ENCODE measurements around the gene SAXO2.
"Not testable (repeated sequence)": the region's sequence is repeated elsewhere in the genome, so short reads cannot be mapped to it uniquely, and the experiment has no call there.

SAXO2 gene

DNA sequence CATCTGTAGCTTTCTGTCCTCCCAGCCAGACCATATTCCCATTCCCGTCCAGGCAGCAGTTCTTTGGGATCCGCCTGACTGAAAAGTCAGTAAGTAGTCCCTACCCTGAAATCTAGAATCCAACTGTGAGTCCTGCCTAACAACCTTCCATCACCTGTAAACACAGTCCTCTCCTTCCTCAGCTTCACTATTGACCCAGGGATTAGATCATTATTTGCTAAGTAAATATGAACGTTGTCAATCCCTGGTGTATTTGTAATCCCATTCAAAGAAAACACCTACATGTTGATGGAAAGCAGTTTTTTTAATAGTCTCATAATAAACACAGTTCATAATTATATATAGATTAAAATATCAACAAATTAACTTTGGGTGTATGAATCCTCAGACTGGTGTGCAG is 732 bp downstream of the SAXO2 start:
- no peaks in the 10 kb centered on the region for H3K9me3 Mint-ChIP-seq
- peaks cover 28% of the 10 kb centered on the region for H3K4me1 Mint-ChIP-seq
- no peaks in the 10 kb centered on the region for H3K27me3 Mint-ChIP-seq
- peak overlapping the region; percentile 94 for H3K27ac Mint-ChIP-seq
- H3K4me3 Mint-ChIP-seq: peak overlapping the region; percentile 95
- H3K36me3 Mint-ChIP-seq: peaks cover 6% of the 10 kb centered on the region
- DNase-seq (ENCODE audit: low spot score in 2 of 2) (no peak), ATAC-seq (ENCODE audit: low read depth) (no peak)

DNA sequence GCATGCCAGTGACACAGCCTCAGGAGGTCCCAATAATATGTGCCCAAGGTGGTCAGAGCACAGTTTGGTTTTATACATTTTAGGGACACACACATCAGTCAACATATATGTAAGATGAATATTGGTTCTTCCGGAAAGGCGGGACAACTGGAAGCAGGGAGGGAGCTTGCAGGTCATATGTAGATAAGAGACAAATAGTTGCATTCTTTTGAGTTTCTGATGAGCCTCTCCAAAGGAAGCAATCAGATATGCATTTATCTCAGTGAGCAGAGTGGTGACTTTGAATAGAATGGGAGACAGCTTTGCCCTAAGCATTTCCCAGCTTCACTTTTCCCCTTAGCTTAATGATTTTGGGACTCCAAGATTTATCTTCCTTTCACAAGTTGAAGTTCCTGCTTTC is 4.5 kb downstream of the SAXO2 start:
- ATAC-seq (ENCODE audit: low read depth); H3K4me3 Mint-ChIP-seq; H3K27ac Mint-ChIP-seq; DNase-seq (ENCODE audit: low spot score in 2 of 2); H3K27me3 Mint-ChIP-seq; H3K9me3 Mint-ChIP-seq; H3K36me3 Mint-ChIP-seq: not testable (repeated sequence)
- peaks cover 14% of the 10 kb centered on the region for H3K4me1 Mint-ChIP-seq

DNA sequence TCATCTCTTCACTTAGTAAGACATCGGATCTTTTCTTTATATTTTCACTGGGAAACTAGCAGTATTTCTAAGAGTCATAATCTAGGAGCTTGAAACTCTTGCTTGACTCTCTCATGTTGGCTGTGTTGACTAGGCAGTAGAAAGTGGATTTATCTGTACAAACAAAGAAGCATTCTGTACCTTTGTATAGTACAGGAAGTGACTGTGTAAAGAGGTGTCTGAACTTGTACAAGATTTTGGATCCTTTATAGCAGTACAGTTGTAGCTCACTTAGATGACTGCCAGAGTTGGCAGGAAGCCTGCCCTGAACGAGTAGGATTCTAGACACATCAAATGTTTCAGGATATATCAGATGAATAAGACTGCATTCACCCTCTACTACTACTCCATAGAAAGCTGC is 5.8 kb downstream of the SAXO2 start:
- not testable (repeated sequence) for H3K9me3 Mint-ChIP-seq; DNase-seq (ENCODE audit: low spot score in 2 of 2); H3K27me3 Mint-ChIP-seq; H3K27ac Mint-ChIP-seq; H3K4me3 Mint-ChIP-seq; H3K36me3 Mint-ChIP-seq; ATAC-seq (ENCODE audit: low read depth); H3K4me1 Mint-ChIP-seq

DNA sequence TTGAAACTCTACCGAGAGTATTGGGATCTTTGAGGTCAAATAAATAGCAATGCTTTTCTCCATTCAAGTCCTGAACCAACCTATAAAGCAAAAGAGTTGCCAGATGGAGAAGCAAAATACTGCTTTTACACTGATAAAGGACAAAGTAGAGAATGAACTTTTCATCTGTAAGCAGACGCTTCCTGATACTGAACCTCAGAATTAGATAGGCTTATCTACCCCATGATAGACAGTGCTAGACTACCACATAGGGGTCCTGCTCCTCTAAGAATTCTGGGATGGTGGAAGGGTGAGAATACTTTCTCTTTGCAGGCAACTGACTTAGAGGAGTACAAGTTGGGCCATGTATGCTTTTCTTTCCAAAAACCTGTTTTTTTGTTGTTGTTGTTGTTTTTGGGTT is 9.5 kb downstream of the SAXO2 start:
- no peak for DNase-seq (ENCODE audit: low spot score in 2 of 2)
- Mint-ChIP-seq H3K9me3 (no peaks in the 10 kb centered on the region), H3K27ac (no peak overlapping the region), H3K4me3 (no peak overlapping the region), H3K4me1 (peaks cover under 1% of the 10 kb centered on the region), H3K36me3 (peaks cover 8% of the 10 kb centered on the region), H3K27me3 (no peaks in the 10 kb centered on the region)
- no peak for ATAC-seq (ENCODE audit: low read depth)

DNA sequence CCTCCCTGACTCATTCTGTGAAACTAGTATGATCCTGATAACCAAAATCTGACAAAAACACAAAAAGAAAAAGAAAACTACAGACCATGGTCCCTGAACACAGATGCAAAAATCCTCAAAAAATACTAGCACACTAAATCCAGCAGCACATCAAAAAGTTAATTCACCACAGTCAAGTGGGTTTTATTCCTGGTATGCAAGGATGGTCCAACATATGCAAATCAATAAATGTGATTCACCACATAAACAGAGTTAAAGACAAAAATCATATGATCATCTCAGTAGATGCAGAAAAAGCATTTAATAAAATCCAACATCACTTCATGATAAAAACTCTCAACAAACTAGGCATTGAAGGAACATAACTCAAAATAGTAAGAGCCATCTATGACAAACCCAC is 12.8 kb downstream of the SAXO2 start:
- Mint-ChIP-seq H3K27me3 (no peaks in the 10 kb centered on the region), H3K27ac (no peak overlapping the region), H3K4me3 (no peak overlapping the region), H3K36me3 (peaks cover 8% of the 10 kb centered on the region), H3K4me1 (no peaks in the 10 kb centered on the region), H3K9me3 (no peaks in the 10 kb centered on the region)
- ATAC-seq (ENCODE audit: low read depth) (no peak), DNase-seq (ENCODE audit: low spot score in 2 of 2) (no peak)

DNA sequence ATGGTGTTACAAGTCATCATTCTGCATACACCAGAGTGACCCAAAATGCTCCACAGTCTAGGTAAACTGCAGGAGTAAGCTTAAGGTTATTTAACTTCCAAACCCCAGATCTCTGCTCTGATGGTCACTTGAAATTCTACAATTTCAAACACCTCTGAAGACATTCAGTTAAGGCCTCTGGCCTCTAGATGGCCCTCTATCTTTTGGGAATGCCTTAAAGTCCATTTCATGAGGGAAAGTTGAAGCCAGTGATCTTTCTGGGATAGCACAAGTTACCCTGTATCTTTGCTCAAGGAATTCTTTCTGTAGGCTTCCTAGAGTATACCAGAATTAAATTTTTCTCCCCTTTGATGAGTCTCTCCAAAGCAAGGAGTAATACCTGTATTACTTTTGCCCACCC is 18.7 kb downstream of the SAXO2 start:
- not testable (repeated sequence) for H3K4me1 Mint-ChIP-seq; H3K36me3 Mint-ChIP-seq; ATAC-seq (ENCODE audit: low read depth); DNase-seq (ENCODE audit: low spot score in 2 of 2); H3K9me3 Mint-ChIP-seq; H3K27ac Mint-ChIP-seq; H3K4me3 Mint-ChIP-seq; H3K27me3 Mint-ChIP-seq

DNA sequence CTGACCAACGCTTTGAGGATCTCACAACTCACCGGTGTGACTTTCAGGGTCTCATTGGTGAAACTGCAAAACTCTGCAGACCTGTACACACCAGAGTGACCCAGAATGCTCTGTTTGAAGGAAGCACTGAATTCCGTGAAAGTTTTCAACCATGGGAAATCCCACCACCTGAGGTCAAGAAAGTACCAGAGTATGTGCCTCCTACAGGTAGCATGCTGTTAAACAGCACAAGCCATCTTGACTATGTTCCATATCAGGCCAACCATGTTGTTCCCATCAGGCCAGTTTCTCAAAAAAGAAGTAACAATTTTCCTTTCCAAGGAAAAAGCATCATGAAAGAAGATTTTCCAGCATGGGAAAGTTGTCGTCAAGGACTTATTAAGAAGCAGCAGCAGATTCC is 19.8 kb downstream of the SAXO2 start:
- not testable (repeated sequence) for DNase-seq (ENCODE audit: low spot score in 2 of 2); H3K9me3 Mint-ChIP-seq; H3K4me3 Mint-ChIP-seq; H3K27me3 Mint-ChIP-seq; H3K36me3 Mint-ChIP-seq; ATAC-seq (ENCODE audit: low read depth); H3K27ac Mint-ChIP-seq
- peaks cover 15% of the 10 kb centered on the region for H3K4me1 Mint-ChIP-seq

DNA sequence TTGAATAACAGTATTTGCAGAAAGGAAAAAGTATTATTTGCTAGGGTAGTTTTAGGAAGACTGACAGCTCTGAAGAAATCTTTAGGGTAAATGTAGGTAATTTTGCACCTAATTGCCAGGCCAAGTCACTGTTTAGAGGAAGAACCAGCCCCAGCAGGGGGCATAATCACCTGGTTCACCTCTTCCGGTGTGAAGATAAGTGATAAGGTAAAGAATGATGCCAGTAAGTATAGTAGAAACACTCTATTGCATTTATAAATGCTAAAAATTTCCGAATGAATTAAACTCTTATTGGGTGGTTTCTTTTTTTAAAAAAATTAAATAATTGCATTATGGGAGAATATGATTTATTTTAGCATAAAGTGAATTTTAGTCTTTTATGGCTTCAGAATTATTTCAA is 21.8 kb downstream of the SAXO2 start:
- not testable (repeated sequence) for H3K27ac Mint-ChIP-seq; H3K27me3 Mint-ChIP-seq; DNase-seq (ENCODE audit: low spot score in 2 of 2); H3K4me3 Mint-ChIP-seq; H3K36me3 Mint-ChIP-seq; H3K9me3 Mint-ChIP-seq; ATAC-seq (ENCODE audit: low read depth)
- H3K4me1 Mint-ChIP-seq: peaks cover 19% of the 10 kb centered on the region

DNA sequence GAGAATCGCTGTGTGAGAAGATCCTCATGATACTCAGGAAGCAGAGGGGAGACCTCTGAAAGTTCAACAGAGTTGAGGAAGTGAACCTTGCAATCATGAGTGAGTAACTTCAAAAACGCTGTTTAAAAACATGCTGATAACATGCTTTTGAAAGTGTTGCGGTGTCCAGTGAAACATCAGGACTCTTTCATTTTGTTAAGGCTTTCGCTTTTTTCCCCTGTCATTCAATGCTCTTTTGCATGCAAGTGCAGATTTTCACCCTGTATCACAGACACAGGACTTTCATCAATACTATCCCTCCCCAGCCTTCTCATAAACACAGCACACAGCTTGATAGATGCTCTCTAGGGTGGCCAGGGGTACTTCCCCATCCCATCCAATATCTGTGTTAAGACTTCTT is 23.9 kb downstream of the SAXO2 start:
- H3K9me3 Mint-ChIP-seq: peaks cover 12% of the 10 kb centered on the region
- not testable (repeated sequence) for DNase-seq (ENCODE audit: low spot score in 2 of 2); H3K27me3 Mint-ChIP-seq; H3K36me3 Mint-ChIP-seq; H3K27ac Mint-ChIP-seq
- peak overlapping the region; percentile 27 for H3K4me3 Mint-ChIP-seq
- ATAC-seq (ENCODE audit: low read depth): peak; percentile 75
- H3K4me1 Mint-ChIP-seq: peaks cover 19% of the 10 kb centered on the region

DNA sequence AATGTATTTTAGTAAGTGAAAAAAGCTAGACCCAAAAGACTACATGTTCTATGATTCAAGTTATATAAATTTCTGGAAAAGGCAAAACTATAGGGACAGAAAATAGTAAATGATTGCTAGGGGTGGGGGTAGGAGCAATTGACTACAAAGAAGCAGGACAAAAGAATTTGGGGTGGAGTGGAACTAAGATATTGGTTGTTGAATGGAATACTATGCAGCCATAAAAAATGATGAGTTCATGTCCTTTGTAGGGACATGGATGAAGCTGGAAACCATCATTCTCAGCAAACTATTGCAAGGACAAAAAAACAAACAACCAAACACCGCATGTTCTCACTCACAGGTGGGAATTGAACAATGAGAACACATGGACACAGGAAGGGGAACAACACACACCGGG is 25.6 kb downstream of the SAXO2 start:
- not testable (repeated sequence) for H3K36me3 Mint-ChIP-seq; ATAC-seq (ENCODE audit: low read depth)
- peaks cover 12% of the 10 kb centered on the region for H3K9me3 Mint-ChIP-seq

DNA sequence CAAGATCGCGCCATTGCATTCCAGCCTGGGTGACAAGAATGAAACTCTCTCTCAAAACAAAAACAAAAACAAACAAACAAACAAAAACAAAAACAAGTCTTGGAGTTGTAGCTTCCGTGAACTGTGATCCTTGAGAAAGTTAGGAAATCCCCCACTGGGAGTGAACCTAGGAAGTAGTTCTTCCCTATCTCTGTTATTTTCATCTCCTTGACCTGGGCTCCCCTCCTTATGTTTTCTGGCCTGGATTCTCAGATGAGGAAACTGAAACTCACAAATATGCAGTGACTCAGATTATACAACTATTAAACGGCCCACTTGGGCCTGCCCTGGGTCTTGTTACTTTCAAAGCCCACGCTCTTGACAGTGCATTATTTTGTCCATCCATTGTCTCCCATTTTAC is 29.7 kb downstream of the SAXO2 start:
- ATAC-seq (ENCODE audit: low read depth) (no peak), DNase-seq (ENCODE audit: low spot score in 2 of 2) (no peak)
- Mint-ChIP-seq H3K4me3 (no peak overlapping the region), H3K9me3 (peaks cover 12% of the 10 kb centered on the region), H3K27ac (no peak overlapping the region), H3K27me3 (no peaks in the 10 kb centered on the region), H3K36me3 (no peaks in the 10 kb centered on the region), H3K4me1 (peaks cover 5% of the 10 kb centered on the region)

More for the DNA sequence above, 25.6 kb downstream of the SAXO2 start:
- not testable (repeated sequence) for DNase-seq (ENCODE audit: low spot score in 2 of 2); H3K27me3 Mint-ChIP-seq; H3K4me3 Mint-ChIP-seq
- Mint-ChIP-seq H3K27ac (peak overlapping the region; percentile 33), H3K4me1 (peaks cover 19% of the 10 kb centered on the region)

DNA sequence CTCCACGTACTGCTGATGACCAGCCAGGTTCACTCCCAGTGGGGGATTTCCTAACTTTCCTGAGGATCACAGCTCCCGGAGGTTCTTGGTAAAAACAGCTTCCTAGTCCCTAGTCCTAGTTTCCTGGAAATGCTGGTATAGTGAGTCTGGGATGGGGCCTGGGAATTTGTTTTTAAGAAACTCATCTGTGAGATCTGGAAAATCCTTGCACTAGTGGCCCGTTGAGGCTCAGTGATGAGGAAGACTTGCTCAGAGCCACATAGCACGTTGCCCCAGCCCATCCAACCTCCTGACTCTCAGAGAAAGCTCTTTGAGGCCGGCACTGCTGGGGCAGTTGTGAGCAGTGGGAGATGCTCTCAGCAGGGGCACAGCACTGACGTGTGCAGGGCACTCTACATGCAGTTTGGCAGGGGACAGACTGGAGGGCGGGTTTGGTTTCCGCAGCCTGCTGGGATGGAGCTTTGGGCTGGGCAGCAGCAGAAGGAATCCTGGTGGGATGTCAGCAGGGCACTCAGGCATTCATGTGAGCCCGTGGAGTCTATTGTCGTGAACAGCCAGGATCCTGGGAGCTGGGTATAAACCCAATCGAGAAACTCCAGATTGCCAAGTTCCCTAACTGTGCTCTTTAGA is 31.6 kb downstream of the SAXO2 start:
- Mint-ChIP-seq H3K27me3 (peaks cover 2% of the 10 kb centered on the region), H3K27ac (no peak overlapping the region), H3K4me1 (peaks cover 2% of the 10 kb centered on the region), H3K36me3 (no peaks in the 10 kb centered on the region), H3K4me3 (no peak overlapping the region), H3K9me3 (peaks cover 8% of the 10 kb centered on the region)
- no peak for ATAC-seq (ENCODE audit: low read depth)
- no peak for DNase-seq (ENCODE audit: low spot score in 2 of 2)

DNA sequence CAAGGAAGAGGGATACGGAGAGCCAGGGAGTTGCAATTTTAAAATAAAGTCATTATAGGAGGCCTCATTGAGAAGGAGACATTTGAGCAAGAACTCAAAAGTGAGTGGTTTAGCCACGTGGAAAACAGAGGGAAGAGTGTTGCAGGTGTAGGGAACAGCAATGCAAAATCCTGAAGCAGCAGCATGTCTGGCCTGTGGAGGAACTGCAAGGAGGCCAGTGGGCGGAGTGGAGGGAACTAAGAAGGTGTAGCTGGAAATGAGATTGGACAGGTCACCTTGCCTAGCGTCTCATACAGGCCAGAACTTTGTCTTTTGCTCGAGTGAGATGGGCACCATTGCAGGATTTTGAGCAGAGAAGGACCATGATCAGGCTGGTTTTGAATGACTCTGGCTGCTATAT is 34.9 kb downstream of the SAXO2 start:
- Mint-ChIP-seq H3K27ac (no peak overlapping the region), H3K36me3 (no peaks in the 10 kb centered on the region), H3K4me3 (peak overlapping the region; percentile 1), H3K4me1 (peaks cover 2% of the 10 kb centered on the region), H3K9me3 (no peaks in the 10 kb centered on the region), H3K27me3 (peaks cover 5% of the 10 kb centered on the region)
- DNase-seq (ENCODE audit: low spot score in 2 of 2) (no peak), ATAC-seq (ENCODE audit: low read depth) (no peak)

DNA sequence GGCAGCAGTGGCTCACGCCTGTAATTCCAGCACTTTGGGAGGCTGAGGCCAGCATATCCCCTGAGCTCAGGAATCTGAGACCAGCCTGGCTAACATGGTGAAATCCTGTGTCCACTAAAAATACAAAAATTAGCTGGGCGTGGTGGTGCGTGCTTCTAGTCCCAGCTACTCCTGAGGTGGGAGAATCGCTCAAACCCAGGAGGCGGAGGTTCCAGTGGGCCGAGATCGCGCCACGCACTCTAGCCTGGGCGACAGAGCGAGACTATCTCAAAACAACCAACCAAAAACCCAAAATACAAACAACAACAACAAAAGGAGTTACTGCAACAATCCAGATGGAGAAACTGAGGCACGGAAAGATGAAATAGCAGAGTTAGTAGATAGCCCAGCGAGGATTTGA is 35.4 kb downstream of the SAXO2 start:
- ATAC-seq (ENCODE audit: low read depth): no peak
- Mint-ChIP-seq H3K36me3 (no peaks in the 10 kb centered on the region), H3K4me1 (peaks cover 2% of the 10 kb centered on the region), H3K4me3 (no peak overlapping the region), H3K27ac (no peak overlapping the region), H3K9me3 (no peaks in the 10 kb centered on the region), H3K27me3 (peaks cover 5% of the 10 kb centered on the region)
- DNase-seq (ENCODE audit: low spot score in 2 of 2): no peak

DNA sequence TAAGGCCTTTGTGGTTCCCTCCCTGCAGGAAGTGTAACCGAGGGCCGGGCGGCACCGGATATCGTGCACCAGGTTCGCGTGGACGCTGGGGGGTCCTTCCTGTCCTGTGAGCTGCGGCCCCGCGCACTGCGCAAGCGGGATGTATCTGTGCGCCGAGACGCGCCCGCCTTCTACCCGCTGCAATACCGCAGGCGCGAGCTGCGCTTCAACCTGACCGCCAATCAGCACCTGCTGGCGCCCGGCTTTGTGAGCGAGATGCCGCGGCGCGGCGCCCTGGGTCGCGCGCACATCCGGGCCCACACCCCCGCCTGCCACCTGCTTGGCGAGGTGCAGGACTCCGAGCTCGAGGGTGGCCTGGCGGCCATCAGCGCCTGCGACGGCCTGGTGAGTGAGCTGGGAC is 35.9 kb downstream of the SAXO2 start:
- Mint-ChIP-seq H3K4me1 (peaks cover 2% of the 10 kb centered on the region), H3K36me3 (no peaks in the 10 kb centered on the region)

More for the DNA sequence above, 35.9 kb downstream of the SAXO2 start:
- Mint-ChIP-seq H3K9me3 (no peaks in the 10 kb centered on the region), H3K27ac (no peak overlapping the region), H3K27me3 (peaks cover 5% of the 10 kb centered on the region), H3K4me3 (no peak overlapping the region)
- DNase-seq (ENCODE audit: low spot score in 2 of 2) (peak in 1 of 2 donors; percentile 22), ATAC-seq (ENCODE audit: low read depth) (peak; percentile 76)
